Testis (tissue), 3 donors: ENCODE results near the gene KATNAL2. TPM values are rescaled to one million over a fixed set of nuclear protein-coding genes. Genes with fewer than 3 reads are reported as not detected.

ENCODE experiments used
- DNase-seq: peaks from one replicate; pipeline ENCODE4 v3.0.0-alpha.2; 2019
- H3K27ac ChIP-seq, 2 donors: fragments of 200-600 bp; sonication (generic); one replicate each; pipeline ENCODE4 v1.5.1; 2019
- H3K27me3 ChIP-seq: fragments of 200-600 bp; sonication (generic); one replicate; pipeline ENCODE4 v1.5.1; 2019
- H3K36me3 ChIP-seq: fragments of 200-600 bp; sonication (generic); one replicate; pipeline ENCODE4 v1.5.1; 2017; ENCODE audit warnings: low read depth; ENCODE audit errors: missing control alignments
- H3K4me1 ChIP-seq: fragments of 200-600 bp; sonication (generic); one replicate; pipeline ENCODE4 v1.5.1; 2019
- H3K4me3 ChIP-seq, 2 donors: fragments of 200-600 bp; sonication (generic); one replicate each; pipeline ENCODE4 v1.5.1; 2017 to 2019
- H3K9me3 ChIP-seq: fragments of 200-600 bp; sonication (generic); one replicate; pipeline ENCODE4 v1.5.1; 2017
- CTCF ChIP-seq, 3 experiments: fragments of 450-650 bp in 2 of 3; fragments of 200-600 bp in 1 of 3; sonication (generic) in 1 of 3; IDR thresholded peaks; one replicate each; pipeline ENCODE4 v1.5.1; 2016 to 2019; ENCODE audit warnings: antibody characterized with exemption in 3 of 3, mild to moderate bottlenecking in 2 of 3, moderate library complexity in 1 of 3
- POLR2A ChIP-seq: fragments of 450-650 bp; IDR thresholded peaks from one replicate; pipeline ENCODE4 v1.6.1; 2017; ENCODE audit warnings: antibody characterized with exemption, mild to moderate bottlenecking, moderate library complexity
- intact Hi-C: fragments of 100-400 bp; cut with DNase I; formaldehyde crosslinking; loops from one replicate; pipeline ENCODE4 v1.15.1; 2023; ENCODE audit warnings: low total_unique reads
- polyA plus RNA-seq: library from polyadenylated mRNA; stranded (reverse); fragments of 350-450 nt; fragmentation: Illumina TruSeq; extraction: RNeasy Lipid Tissue Mini Kit (QIAGEN cat#74804); gene quantifications from one replicate; pipeline ENCODE4 v1.2.3, GENCODE V29; 2014; ENCODE audit warnings: low read depth, low replicate concordance; ENCODE audit not compliant: insufficient read depth
- small RNA-seq, 2 donors: library from RNA; depleted of rRNA; stranded (forward); fragments of <200 nt; gene quantifications; one replicate each; pipeline ENCODE3, GENCODE V24; 2016
- total RNA-seq, 2 donors: library from RNA; depleted of rRNA; stranded (reverse); fragments of >200 nt; gene quantifications; one replicate each; pipeline ENCODE4 v1.2.3, GENCODE V29; 2016

The KATNAL2 gene
- total and polyA plus RNA-seq, 3 donors from 2014 or later: 17.5 to 36.8 (median 36.2) TPM

- peaks cover 14% of the 10 kb centered on the region for H3K4me1 ChIP-seq
- no peak for TF ChIP-seq CTCF (IDR thresholded peaks at IDR 0.05)
- no peak for TF ChIP-seq POLR2A
- H3K36me3 ChIP-seq: no peaks in the 10 kb centered on the region
- intact Hi-C loops: no loop called here
- H3K4me3 ChIP-seq: peak overlapping the region; percentile 64 to 70
- H3K27me3 ChIP-seq: no peaks in the 10 kb centered on the region
- H3K27ac ChIP-seq: no peak overlapping the region
- H3K9me3 ChIP-seq: no peaks in the 10 kb centered on the region
- no peak for DNase-seq
Measured at GRCh38 chr18:47151439-47151838, 234.0 kb downstream of the KATNAL2 start.

Small RNA genes lying within 50 kb of the gene (small RNA-seq; reads per million reads assigned to genes)
- 0 reads per million in 2 donors for gene AC012254.4

Other genes starting within 250 kb of the KATNAL2 start
- gene ST8SIA5, start 160.5 kb upstream of the KATNAL2 start, total RNA-seq: 1 to 10 TPM; 1.3 to 1.6 TPM
- 2.1 TPM for gene ST8SIA5, start 160.5 kb upstream of the KATNAL2 start, polyA plus RNA-seq
- 10 to 100 TPM; 74.6 to 96.7 TPM for gene PIAS2, start 95 bp upstream of the KATNAL2 start, total RNA-seq
- gene PIAS2, start 95 bp upstream of the KATNAL2 start, polyA plus RNA-seq: 318 TPM
- 1 to 10 TPM; 4.4 to 8.4 TPM for gene ELOA2, start 118.0 kb downstream of the KATNAL2 start, total RNA-seq
- 8.0 TPM for gene ELOA2, start 118.0 kb downstream of the KATNAL2 start, polyA plus RNA-seq
- gene HDHD2, start 232.9 kb downstream of the KATNAL2 start, total RNA-seq: 10 to 100 TPM; 39.8 to 40.4 TPM
- 32.3 TPM for gene HDHD2, start 232.9 kb downstream of the KATNAL2 start, polyA plus RNA-seq